ENCODE measurements around the gene IL17RD.

Gene IL17RD

DNA sequence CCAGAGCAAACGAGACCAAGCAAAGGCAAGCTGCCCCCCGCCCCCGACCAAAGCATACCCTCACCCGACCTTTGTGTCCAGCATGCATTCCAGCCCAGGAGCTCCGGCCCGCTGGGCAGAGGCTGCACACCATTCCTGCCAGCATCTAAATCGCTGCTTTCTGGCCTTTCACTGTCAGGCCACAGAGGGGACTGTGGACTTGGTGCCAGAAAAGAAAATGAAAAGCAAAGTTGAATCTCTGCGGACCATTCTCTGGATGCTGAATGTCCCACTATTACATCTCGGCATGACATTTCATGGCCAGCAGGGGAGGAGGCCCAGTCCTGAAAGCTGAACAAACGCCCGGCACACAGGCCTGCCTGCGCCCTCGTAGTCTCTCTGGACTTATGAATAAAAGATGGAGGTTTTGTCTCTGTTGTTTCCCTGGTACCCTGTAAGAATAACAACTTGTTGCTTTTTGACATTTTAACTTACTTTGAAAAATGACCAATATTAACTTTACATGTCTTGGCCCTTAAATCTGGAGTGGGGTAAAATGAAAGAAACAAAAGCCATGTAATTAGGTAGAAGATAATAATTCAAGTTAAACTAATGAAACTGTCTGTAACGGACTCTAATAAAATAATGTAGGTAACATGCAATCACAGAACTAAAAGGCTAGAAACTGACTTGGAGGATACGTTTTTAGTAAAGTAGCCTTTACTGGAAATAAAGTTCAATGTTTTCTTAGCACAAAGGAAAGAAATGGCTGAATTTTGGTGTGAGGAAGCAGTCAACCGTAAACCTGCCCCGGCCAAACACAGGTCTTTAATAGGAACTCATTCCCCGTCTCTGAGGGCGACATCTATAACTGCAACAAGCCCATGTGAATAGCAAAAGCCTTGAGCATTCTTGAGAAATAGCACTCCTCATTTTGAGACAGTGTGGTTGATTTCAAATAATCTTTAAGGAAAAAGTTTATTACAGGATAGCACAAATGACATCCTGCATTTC lies 12.7 kb downstream of the IL17RD start:
- no peak for DNase-seq (ENCODE audit: low read depth)
- TF ChIP-seq, protein P1, sequence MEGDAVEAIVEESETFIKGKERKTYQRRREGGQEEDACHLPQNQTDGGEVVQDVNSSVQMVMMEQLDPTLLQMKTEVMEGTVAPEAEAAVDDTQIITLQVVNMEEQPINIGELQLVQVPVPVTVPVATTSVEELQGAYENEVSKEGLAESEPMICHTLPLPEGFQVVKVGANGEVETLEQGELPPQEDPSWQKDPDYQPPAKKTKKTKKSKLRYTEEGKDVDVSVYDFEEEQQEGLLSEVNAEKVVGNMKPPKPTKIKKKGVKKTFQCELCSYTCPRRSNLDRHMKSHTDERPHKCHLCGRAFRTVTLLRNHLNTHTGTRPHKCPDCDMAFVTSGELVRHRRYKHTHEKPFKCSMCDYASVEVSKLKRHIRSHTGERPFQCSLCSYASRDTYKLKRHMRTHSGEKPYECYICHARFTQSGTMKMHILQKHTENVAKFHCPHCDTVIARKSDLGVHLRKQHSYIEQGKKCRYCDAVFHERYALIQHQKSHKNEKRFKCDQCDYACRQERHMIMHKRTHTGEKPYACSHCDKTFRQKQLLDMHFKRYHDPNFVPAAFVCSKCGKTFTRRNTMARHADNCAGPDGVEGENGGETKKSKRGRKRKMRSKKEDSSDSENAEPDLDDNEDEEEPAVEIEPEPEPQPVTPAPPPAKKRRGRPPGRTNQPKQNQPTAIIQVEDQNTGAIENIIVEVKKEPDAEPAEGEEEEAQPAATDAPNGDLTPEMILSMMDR (IDR thresholded peaks at IDR 0.05; ENCODE audit: control insufficient read depth, extremely low read depth, insufficient read depth) = no peak
- H3K4me3 ChIP-seq (ENCODE audit: low read depth, low read length) = no peak overlapping the region

DNA sequence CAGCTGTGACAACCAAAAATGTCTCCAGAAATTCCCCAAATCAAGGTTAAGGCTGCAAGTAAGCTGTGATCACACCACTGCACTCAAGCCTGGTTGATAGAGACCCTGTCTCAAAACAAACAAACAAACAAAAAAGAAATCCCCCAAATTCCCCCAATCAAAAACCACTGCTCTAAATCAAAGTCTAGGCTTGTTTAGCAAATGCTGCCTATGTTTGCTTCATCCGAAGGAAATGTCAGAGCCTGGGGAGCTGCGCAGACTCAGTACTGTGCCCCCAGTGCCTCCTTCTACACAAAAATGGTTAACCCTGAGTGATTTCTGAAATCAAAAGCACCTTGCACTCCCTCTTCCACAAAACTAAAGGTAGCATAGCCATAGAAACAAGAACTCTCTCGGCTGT lies 13.4 kb downstream of the IL17RD start:
- no peak overlapping the region for H3K4me3 ChIP-seq (ENCODE audit: low read depth, low read length)
- DNase-seq (ENCODE audit: low read depth) = no peak
- TF ChIP-seq, protein P1 (IDR thresholded peaks at IDR 0.05; ENCODE audit: control insufficient read depth, extremely low read depth, insufficient read depth) = no peak

DNA sequence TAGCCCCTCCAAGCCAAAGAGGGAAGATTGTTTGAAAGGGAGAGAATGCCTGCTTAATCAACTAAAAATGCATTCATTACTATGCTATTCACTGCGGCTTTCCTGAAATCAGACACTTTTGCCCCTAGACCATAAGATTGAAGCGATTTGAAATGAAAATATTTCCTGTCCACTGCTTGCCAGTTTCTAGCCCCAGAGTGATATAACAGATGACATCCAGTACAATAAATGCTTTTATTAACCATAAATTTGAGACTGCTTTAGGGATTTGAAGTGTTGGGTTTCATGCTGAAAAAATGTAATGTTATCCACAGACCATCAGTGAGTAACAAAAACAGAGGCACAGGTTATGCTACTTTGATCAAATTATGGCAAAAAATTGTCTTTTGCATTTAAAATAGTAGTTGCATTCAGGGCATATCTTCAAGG lies 14.1 kb downstream of the IL17RD start:
- TF ChIP-seq, protein P1 (IDR thresholded peaks at IDR 0.05; ENCODE audit: control insufficient read depth, extremely low read depth, insufficient read depth) = no peak
- H3K4me3 ChIP-seq (ENCODE audit: low read depth, low read length) = no peak overlapping the region
- DNase-seq (ENCODE audit: low read depth) = no peak

DNA sequence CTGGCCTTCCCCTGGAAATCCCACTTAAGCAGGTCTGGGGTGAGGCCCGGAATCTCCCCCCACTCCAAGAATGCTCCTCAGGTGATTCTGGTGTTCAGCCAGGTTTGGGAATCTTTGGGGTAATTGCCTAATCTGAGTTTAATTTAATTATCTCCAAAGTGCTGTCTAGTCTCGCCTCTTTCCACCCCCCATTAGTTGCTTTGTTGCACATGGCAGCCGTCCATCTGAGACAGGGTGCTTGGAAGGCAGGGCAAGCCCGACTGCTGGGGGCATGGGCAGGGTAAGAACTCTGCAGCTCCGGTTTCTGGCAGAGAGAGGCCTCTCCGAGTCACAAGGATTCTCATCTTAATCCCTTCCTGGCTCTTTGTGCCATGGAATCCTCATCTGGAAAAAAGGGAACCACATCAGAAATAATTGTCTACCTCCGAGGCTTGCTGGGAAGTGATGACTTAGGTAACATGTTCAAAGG lies 15.0 kb downstream of the IL17RD start:
- DNase-seq (ENCODE audit: low read depth) = no peak
- H3K4me3 ChIP-seq (ENCODE audit: low read depth, low read length) = no peak overlapping the region
- TF ChIP-seq, protein P1 (IDR thresholded peaks at IDR 0.05; ENCODE audit: control insufficient read depth, extremely low read depth, insufficient read depth) = no peak

DNA sequence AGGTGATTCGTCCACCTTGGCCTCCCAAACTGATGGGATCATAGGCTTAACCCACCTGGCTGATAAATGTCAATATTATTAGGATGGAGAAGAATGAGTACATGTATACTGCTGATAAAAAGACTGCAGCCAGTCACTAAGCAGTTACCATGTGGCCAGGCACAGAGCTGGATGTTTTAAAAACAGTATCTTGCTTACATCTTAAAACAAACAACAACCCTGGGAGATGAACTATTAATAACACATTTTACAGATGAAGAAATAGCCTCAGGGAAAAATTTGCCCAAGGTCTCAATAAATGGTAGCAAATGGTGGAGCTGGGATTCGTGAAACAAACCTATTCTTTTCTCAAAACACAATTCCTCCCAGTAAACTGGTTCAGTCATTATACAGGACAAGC lies 18.1 kb downstream of the IL17RD start:
- TF ChIP-seq, protein P1 (IDR thresholded peaks at IDR 0.05; ENCODE audit: control insufficient read depth, extremely low read depth, insufficient read depth) = no peak
- no peak overlapping the region for H3K4me3 ChIP-seq (ENCODE audit: low read depth, low read length)
- peak; percentile 83 for DNase-seq (ENCODE audit: low read depth)

DNA sequence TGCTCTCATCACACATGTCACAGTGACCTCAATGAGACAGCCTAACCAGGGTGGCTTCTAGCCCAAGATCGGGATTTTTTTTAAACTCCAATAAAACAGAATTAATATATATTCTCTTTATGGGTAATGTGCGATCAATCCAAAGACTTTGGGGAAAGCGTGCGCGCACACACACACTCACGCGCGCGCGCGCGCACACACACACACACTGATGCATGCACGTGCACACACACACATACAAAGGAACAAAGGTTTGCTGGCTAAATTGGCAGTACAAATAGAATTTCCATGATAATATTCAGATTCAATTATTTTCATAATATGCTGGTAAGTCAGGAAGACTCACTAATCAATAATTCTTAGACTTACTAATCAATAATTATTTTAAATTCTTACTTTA lies 19.3 kb downstream of the IL17RD start:
- H3K4me3 ChIP-seq (ENCODE audit: low read depth, low read length) = no peak overlapping the region
- no peak for DNase-seq (ENCODE audit: low read depth)
- TF ChIP-seq, protein P1 (IDR thresholded peaks at IDR 0.05; ENCODE audit: control insufficient read depth, extremely low read depth, insufficient read depth) = no peak
